ENCODE measurements around the gene ZGPAT. TPM values are rescaled to one million over a fixed set of nuclear protein-coding genes. Genes with fewer than 3 reads are reported as not detected.

ZGPAT gene
- total RNA-seq, 1 experiment from 2014 or later = 28.3 TPM

- Histone ChIP-seq H3K27me3 (replicated peaks; ENCODE audit: insufficient read depth, low read depth, low read length, poor library complexity) (no peaks in the 10 kb centered on the region), H3K4me1 (ENCODE audit: insufficient read depth, low read length, poor library complexity, severe bottlenecking) (peaks cover 15% of the 10 kb centered on the region), H3K4me3 (ENCODE audit: low read depth, low read length, poor library complexity, severe bottlenecking) (no peak overlapping the region), H3K36me3 (ENCODE audit: insufficient read depth, low read length, poor library complexity, severe bottlenecking) (peaks cover 10% of the 10 kb centered on the region), H3K9me3 (ENCODE audit: low read depth, low read length, poor library complexity, severe bottlenecking) (no peaks in the 10 kb centered on the region), H3K27ac (ENCODE audit: low read depth, low read length, poor library complexity, severe bottlenecking) (no peak overlapping the region)
- TF ChIP-seq EZH2 (IDR thresholded peaks at IDR 0.05; ENCODE audit: borderline replicate concordance, low read depth, low read length, poor library complexity, severe bottlenecking) = no peak
- TF ChIP-seq CTCF (conservative IDR thresholded peaks at IDR 0.05; ENCODE audit: low read depth, low read length) = no peak
- no TSS peak for BruUV-seq (replicated peaks)
- ChIA-PET POLR2A (ENCODE audit: low non-redundant PET) (no interaction called here), CTCF (no interaction called here)
- intact Hi-C loops (cut with micrococcal nuclease; ENCODE audit: unreplicated experiment) = no loop called here
- no peak for DNase-seq (ENCODE audit: low spot score)
These were observed 13.0 kb upstream of the ZGPAT start for GRCh38 chr20:63694584-63695423.

GRCh38 chr20:63695424-63696305, 12.2 kb upstream of the ZGPAT start:
- Histone ChIP-seq H3K27ac (ENCODE audit: low read depth, low read length, poor library complexity, severe bottlenecking) (no peak overlapping the region), H3K27me3 (replicated peaks; ENCODE audit: insufficient read depth, low read depth, low read length, poor library complexity) (no peaks in the 10 kb centered on the region), H3K36me3 (ENCODE audit: insufficient read depth, low read length, poor library complexity, severe bottlenecking) (peaks cover 10% of the 10 kb centered on the region), H3K4me1 (ENCODE audit: insufficient read depth, low read length, poor library complexity, severe bottlenecking) (peaks cover 16% of the 10 kb centered on the region), H3K9me3 (ENCODE audit: low read depth, low read length, poor library complexity, severe bottlenecking) (no peaks in the 10 kb centered on the region), H3K4me3 (ENCODE audit: low read depth, low read length, poor library complexity, severe bottlenecking) (no peak overlapping the region)
- ChIA-PET CTCF (no interaction called here), POLR2A (ENCODE audit: low non-redundant PET) (interaction anchor here (0.6 kb wide), 1 partner anchor 122 kb away, joined by 3 read pairs; the partner anchor contains the start of gene HELZ2)
- TF ChIP-seq EZH2 (IDR thresholded peaks at IDR 0.05; ENCODE audit: borderline replicate concordance, low read depth, low read length, poor library complexity, severe bottlenecking) = no peak
- no peak for TF ChIP-seq CTCF (conservative IDR thresholded peaks at IDR 0.05; ENCODE audit: low read depth, low read length)
- DNase-seq (ENCODE audit: low spot score) = no peak
- intact Hi-C loops (cut with micrococcal nuclease; ENCODE audit: unreplicated experiment) = no loop called here
- no TSS peak for BruUV-seq (replicated peaks)

- peaks cover 10% of the 10 kb centered on the region for H3K36me3 ChIP-seq (ENCODE audit: insufficient read depth, low read length, poor library complexity, severe bottlenecking)
- intact Hi-C loops (cut with micrococcal nuclease; ENCODE audit: unreplicated experiment) = no loop called here
- ChIA-PET CTCF (no interaction called here), POLR2A (ENCODE audit: low non-redundant PET) (interaction anchor here (0.6 kb wide), 1 partner anchor 122 kb away, joined by 3 read pairs; the partner anchor contains the start of gene HELZ2)
- TF ChIP-seq EZH2 (IDR thresholded peaks at IDR 0.05; ENCODE audit: borderline replicate concordance, low read depth, low read length, poor library complexity, severe bottlenecking) (no peak), CTCF (conservative IDR thresholded peaks at IDR 0.05; ENCODE audit: low read depth, low read length) (no peak)
- H3K27ac ChIP-seq (ENCODE audit: low read depth, low read length, poor library complexity, severe bottlenecking) = no peak overlapping the region
- no peaks in the 10 kb centered on the region for H3K9me3 ChIP-seq (ENCODE audit: low read depth, low read length, poor library complexity, severe bottlenecking)
- H3K4me3 ChIP-seq (ENCODE audit: low read depth, low read length, poor library complexity, severe bottlenecking) = no peak overlapping the region
- H3K4me1 ChIP-seq (ENCODE audit: insufficient read depth, low read length, poor library complexity, severe bottlenecking) = peaks cover 16% of the 10 kb centered on the region
- no peaks in the 10 kb centered on the region for H3K27me3 ChIP-seq (replicated peaks; ENCODE audit: insufficient read depth, low read depth, low read length, poor library complexity)
- BruUV-seq (replicated peaks) = no TSS peak
- no peak for DNase-seq (ENCODE audit: low spot score)
These were observed 11.6 kb upstream of the ZGPAT start for GRCh38 chr20:63696306-63696627.
